Chondrocyte (in vitro differentiated cells): ENCODE data around the gene CSTF2T. TPM values are rescaled to one million over a fixed set of nuclear protein-coding genes. Genes with fewer than 3 reads are reported as not detected.

ENCODE experiments used
- DNase-seq: peaks from one replicate; pipeline ENCODE4 v3.0.0; 2021; ENCODE audit warnings: mixed read lengths, low spot score
- H3K27ac Mint-ChIP-seq: one replicate; pipeline ENCODE4 v1.8.0; 2021; ENCODE audit warnings: mild to moderate bottlenecking, moderate library complexity, mixed read lengths; ENCODE audit not compliant: unreplicated experiment
- H3K27me3 Mint-ChIP-seq: 2 replicates; pipeline ENCODE4 v1.8.0; 2021; ENCODE audit warnings: low read depth, mixed read lengths
- H3K36me3 Mint-ChIP-seq: 2 replicates; pipeline ENCODE4 v1.8.0; 2021; ENCODE audit warnings: low read depth, mixed read lengths
- H3K4me1 Mint-ChIP-seq: 2 replicates; pipeline ENCODE4 v1.8.0; 2021; ENCODE audit warnings: low read depth, mild to moderate bottlenecking, mixed read lengths
- H3K4me3 Mint-ChIP-seq: one replicate; pipeline ENCODE4 v1.8.0; 2021; ENCODE audit warnings: mild to moderate bottlenecking, moderate library complexity, mixed read lengths; ENCODE audit not compliant: unreplicated experiment
- H3K9me3 Mint-ChIP-seq: 2 replicates; pipeline ENCODE4 v1.8.0; 2021; ENCODE audit warnings: low read depth, mixed read lengths
- total RNA-seq: library from RNA; stranded (reverse); gene quantifications from 3 replicates; pipeline ENCODE4 v1.2.1, GENCODE V29; 2021
- TF ChIP-seq, protein P1 (sequence below): fragments of 200-600 bp; sonication (generic); IDR thresholded peaks from 2 replicates; pipeline ENCODE4 v1.5.0; 2021; ENCODE audit warnings: antibody characterized with exemption, mild to moderate bottlenecking, moderate library complexity

CSTF2T gene
- total RNA-seq, 1 donor from 2014 or later: 16.0 TPM

DNA sequence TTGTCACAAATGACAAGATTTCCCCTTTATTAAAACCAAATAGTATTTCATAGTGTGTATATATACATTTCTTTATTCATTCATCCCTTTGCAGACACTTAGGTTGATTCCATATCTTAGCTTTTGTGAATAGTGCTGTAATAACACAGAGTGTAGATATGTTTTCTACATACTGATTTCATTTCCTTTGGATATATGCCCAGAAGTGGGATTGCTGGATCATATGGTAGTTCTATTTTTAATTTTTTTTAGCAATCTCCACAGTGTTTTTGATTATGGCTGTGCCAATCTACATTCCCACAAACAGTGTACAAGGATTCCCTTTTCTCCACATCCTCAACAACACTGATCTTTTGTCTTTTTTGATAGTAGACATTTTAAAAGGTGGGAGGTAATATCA, 46.4 kb downstream of the CSTF2T start:
- DNase-seq: no peak
- H3K36me3 Mint-ChIP-seq: no peaks in the 10 kb centered on the region
- TF ChIP-seq, protein P1, sequence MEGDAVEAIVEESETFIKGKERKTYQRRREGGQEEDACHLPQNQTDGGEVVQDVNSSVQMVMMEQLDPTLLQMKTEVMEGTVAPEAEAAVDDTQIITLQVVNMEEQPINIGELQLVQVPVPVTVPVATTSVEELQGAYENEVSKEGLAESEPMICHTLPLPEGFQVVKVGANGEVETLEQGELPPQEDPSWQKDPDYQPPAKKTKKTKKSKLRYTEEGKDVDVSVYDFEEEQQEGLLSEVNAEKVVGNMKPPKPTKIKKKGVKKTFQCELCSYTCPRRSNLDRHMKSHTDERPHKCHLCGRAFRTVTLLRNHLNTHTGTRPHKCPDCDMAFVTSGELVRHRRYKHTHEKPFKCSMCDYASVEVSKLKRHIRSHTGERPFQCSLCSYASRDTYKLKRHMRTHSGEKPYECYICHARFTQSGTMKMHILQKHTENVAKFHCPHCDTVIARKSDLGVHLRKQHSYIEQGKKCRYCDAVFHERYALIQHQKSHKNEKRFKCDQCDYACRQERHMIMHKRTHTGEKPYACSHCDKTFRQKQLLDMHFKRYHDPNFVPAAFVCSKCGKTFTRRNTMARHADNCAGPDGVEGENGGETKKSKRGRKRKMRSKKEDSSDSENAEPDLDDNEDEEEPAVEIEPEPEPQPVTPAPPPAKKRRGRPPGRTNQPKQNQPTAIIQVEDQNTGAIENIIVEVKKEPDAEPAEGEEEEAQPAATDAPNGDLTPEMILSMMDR: no peak

DNA sequence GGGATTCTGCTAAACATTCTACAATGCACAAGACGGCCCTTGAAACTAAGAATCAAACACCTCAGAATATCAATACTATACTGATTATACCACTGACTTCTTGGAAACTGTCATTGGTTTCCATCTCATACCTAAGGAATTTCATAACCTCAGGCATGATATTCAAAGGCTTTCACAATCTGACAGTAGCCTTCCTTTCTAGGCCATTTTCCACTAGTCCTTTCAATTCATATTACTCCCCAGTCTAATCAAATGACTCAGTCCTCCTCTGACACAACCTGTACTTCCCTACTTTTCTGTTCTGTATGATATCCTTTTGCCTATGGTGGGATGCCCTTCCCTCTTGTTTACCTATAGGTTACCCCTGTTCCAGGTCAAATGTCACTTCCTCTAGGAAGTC, 48.3 kb downstream of the CSTF2T start:
- TF ChIP-seq, protein P1: no peak
- DNase-seq: no peak
- Mint-ChIP-seq H3K36me3 (no peaks in the 10 kb centered on the region), H3K27ac (no peak overlapping the region), H3K4me3 (no peak overlapping the region), H3K9me3 (no peaks in the 10 kb centered on the region), H3K27me3 (no peaks in the 10 kb centered on the region), H3K4me1 (peaks cover 23% of the 10 kb centered on the region)

More for the DNA sequence above, 46.4 kb downstream of the CSTF2T start:
- H3K4me3 Mint-ChIP-seq: no peak overlapping the region
- H3K27ac Mint-ChIP-seq: peak overlapping the region; percentile 95
- H3K27me3 Mint-ChIP-seq: no peaks in the 10 kb centered on the region
- no peaks in the 10 kb centered on the region for H3K9me3 Mint-ChIP-seq
- peaks cover 23% of the 10 kb centered on the region for H3K4me1 Mint-ChIP-seq

DNA sequence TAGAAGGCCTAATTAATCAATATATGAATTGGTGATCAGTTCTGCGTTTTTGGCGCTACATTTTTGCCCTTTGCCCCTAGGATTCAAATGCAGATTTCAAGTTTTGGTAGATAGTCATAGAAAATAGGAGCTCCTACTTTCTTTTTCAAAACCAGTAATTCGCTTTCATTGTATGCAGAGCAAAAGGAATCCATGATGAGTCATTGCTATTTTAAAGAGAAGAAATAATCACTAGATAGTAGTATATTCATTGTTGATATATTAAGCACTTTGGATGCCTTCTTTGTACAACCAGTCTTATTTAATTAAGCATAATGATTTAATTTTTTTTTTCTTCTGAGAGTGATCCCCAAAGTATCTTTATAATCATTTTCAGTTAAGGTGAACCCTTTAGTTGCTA, 50.3 kb downstream of the CSTF2T start:
- H3K4me1 Mint-ChIP-seq: peaks cover 18% of the 10 kb centered on the region
- no peak overlapping the region for H3K4me3 Mint-ChIP-seq
- no peaks in the 10 kb centered on the region for H3K9me3 Mint-ChIP-seq
- no peaks in the 10 kb centered on the region for H3K27me3 Mint-ChIP-seq
- TF ChIP-seq, protein P1: no peak
- no peak overlapping the region for H3K27ac Mint-ChIP-seq
- no peak for DNase-seq
- no peaks in the 10 kb centered on the region for H3K36me3 Mint-ChIP-seq
